Karpas-422 (cell line): ENCODE results near the gene DBX2. TPM values are rescaled to one million over a fixed set of nuclear protein-coding genes. Genes with fewer than 3 reads are reported as not detected.

Source experiments
- DNase-seq: peaks from one replicate; pipeline ENCODE4 v3.0.0-alpha.2; 2015
- H2AFZ ChIP-seq: fragments of 200-600 bp; sonication (generic); 2 replicates; pipeline ENCODE4 v1.6.1; 2014; ENCODE audit warnings: antibody characterized with exemption, low read length, mixed read lengths
- H3K27ac ChIP-seq: fragments of 200-600 bp; sonication (generic); 2 replicates; pipeline ENCODE4 v1.5.1; 2014; ENCODE audit warnings: mild to moderate bottlenecking, low read length, moderate library complexity
- H3K27me3 ChIP-seq: fragments of 200-600 bp; sonication (generic); 2 replicates; pipeline ENCODE4 v1.6.1; 2014; ENCODE audit warnings: low read length, mixed read lengths
- H3K36me3 ChIP-seq: fragments of 200-600 bp; sonication (generic); 2 replicates; pipeline ENCODE4 v1.6.1; 2014; ENCODE audit warnings: low read length, mixed read lengths; ENCODE audit not compliant: insufficient read depth
- H3K4me1 ChIP-seq: fragments of 200-600 bp; sonication (generic); 2 replicates; pipeline ENCODE4 v1.6.1; 2014; ENCODE audit warnings: mild to moderate bottlenecking, low read length, mixed read lengths
- H3K4me2 ChIP-seq: fragments of 200-600 bp; sonication (generic); 2 replicates; pipeline ENCODE4 v1.6.1; 2014; ENCODE audit warnings: low read length, low read depth, mild to moderate bottlenecking; ENCODE audit not compliant: poor library complexity, severe bottlenecking
- H3K4me3 ChIP-seq: fragments of 200-600 bp; sonication (generic); 2 replicates; pipeline ENCODE4 v1.5.1; 2014; ENCODE audit warnings: mild to moderate bottlenecking, antibody characterized with exemption, low read length, mixed read lengths
- H3K79me2 ChIP-seq: fragments of 200-600 bp; sonication (generic); 2 replicates; pipeline ENCODE4 v1.6.1; 2014; ENCODE audit warnings: mild to moderate bottlenecking, low read length, mixed read lengths
- H3K9ac ChIP-seq: fragments of 200-600 bp; sonication (generic); 2 replicates; pipeline ENCODE4 v1.6.0; 2014; ENCODE audit warnings: low read length
- H3K9me2 ChIP-seq: fragments of 200-600 bp; sonication (generic), shearing (Covaris generic); replicated peaks from 2 replicates; pipeline ENCODE4 v1.6.0; 2014; ENCODE audit warnings: mild to moderate bottlenecking, low read length, moderate library complexity; ENCODE audit not compliant: insufficient read depth
- H3K9me3 ChIP-seq: fragments of 300-700, 200-600 bp; sonication (generic); 2 replicates; pipeline ENCODE4 v1.6.1; 2014; ENCODE audit warnings: low read length, mixed read lengths
- H4K20me1 ChIP-seq: fragments of 200-600 bp; sonication (generic); 2 replicates; pipeline ENCODE4 v1.6.1; 2014; ENCODE audit warnings: mild to moderate bottlenecking, antibody characterized with exemption, low read length, low read depth; ENCODE audit not compliant: insufficient read depth
- total RNA-seq: library from RNA; depleted of rRNA; stranded (reverse); fragments of >200 nt; shearing (Covaris generic); gene quantifications from 2 replicates; pipeline ENCODE4 v1.2.3, GENCODE V29; 2014; ENCODE audit warnings: low replicate concordance

Gene DBX2
- total RNA-seq, 1 experiment from 2014 or later = not detected

DNA sequence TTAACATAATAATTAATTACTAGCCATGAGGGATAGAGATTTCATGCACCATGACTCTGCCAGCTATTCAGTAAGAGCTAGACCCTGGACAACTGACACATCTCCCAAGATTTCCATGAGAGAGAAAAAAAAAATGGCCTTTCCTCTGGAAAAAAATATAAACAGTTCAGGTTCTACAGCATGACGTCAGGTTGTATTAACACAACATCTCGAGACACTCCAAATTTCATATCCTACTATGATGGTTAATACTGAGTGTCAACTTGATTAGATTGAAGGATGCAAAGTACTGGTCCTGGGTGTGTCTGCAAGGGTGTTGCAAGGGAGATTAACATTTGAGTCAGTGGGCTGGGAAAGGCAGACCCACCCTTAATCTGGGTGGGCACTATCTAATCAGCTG is 11.1 kb downstream of the DBX2 start:
- no peak for DNase-seq

DNA sequence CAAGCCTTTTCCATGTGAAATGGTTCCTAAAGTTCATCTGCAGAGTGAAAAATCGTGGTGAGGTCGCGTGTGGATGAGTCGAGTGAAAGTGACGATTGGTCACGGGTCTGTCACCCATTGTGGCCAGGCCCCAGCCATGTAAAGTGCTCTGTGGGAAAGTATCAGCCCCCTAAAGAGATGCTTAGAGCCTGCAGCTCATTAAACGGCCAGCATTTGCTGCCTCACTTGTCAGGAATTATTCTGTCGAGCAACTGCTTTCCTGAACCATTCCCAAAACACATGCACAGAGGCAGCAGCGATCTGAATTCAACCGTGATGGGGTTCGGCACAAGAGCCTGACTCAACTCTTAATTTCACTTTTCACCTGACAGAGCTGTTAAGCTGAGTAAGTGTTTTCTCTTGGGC is 16.0 kb downstream of the DBX2 start:
- no peak for DNase-seq
- Histone ChIP-seq H3K9me3 (no peaks in the 10 kb centered on the region), H3K27ac (no peak overlapping the region), H3K27me3 (no peaks in the 10 kb centered on the region), H3K79me2 (no peaks in the 10 kb centered on the region), H3K4me2 (no peak overlapping the region), H3K4me3 (no peak overlapping the region), H3K9me2 (no peaks in the 10 kb centered on the region), H3K9ac (no peak overlapping the region), H3K4me1 (no peaks in the 10 kb centered on the region), H3K36me3 (no peaks in the 10 kb centered on the region), H4K20me1 (no peaks in the 10 kb centered on the region), H2AFZ (no peak overlapping the region)

More for the DNA sequence above, 11.1 kb downstream of the DBX2 start:
- Histone ChIP-seq H3K27ac (no peak overlapping the region), H3K4me1 (no peaks in the 10 kb centered on the region), H3K36me3 (no peaks in the 10 kb centered on the region), H4K20me1 (no peaks in the 10 kb centered on the region), H3K27me3 (no peaks in the 10 kb centered on the region), H3K4me2 (no peak overlapping the region), H2AFZ (no peak overlapping the region), H3K9me3 (no peaks in the 10 kb centered on the region), H3K79me2 (no peaks in the 10 kb centered on the region), H3K4me3 (no peak overlapping the region), H3K9ac (no peak overlapping the region), H3K9me2 (no peaks in the 10 kb centered on the region)

DNA sequence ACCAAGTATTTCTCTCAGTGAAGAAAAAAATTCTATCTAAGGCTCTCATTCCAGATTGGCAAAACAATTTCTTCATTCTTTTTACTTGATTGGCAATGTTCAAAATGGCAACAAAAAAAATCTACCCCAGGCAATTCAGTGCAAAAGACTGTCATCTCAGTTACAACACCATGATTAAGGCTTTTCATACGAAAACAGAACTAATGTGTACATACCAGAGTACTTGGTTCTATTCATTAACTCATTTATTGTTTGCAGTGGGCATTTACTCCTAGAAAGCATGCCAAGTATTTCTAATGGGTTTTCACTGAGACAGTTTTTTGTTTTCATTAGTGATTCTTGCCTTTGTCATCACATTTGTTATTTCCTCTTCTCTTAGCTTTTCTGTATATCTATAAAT is 33.0 kb downstream of the DBX2 start:
- no peak for DNase-seq
- Histone ChIP-seq H4K20me1 (no peaks in the 10 kb centered on the region), H3K27ac (no peak overlapping the region), H3K9ac (no peak overlapping the region), H3K9me2 (no peaks in the 10 kb centered on the region), H3K27me3 (no peaks in the 10 kb centered on the region), H3K79me2 (no peaks in the 10 kb centered on the region), H3K36me3 (no peaks in the 10 kb centered on the region), H3K4me1 (no peaks in the 10 kb centered on the region), H3K4me3 (no peak overlapping the region), H3K4me2 (no peak overlapping the region), H2AFZ (no peak overlapping the region), H3K9me3 (peaks cover 8% of the 10 kb centered on the region; the same call in 1 of the 2 replicates)

DNA sequence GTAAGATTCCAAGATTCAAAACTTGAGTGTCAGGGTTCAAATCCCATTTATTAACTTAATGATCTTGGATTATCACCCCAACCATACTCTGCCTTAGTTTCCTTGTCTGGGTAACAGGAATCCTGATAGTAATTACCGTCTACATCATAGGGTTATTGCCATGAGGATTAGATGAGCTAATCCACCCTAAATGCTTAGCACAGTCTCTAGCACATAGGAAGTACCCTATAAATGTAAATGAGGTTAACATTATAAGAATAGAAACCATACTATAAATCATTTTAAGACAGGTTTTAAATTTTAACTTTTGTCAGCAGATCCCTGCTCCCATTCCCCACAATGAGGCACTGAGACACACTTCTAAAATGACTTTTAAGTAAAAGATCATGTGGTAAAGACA is 36.5 kb downstream of the DBX2 start:
- Histone ChIP-seq H3K9ac (no peak overlapping the region), H3K9me2 (no peaks in the 10 kb centered on the region), H3K27me3 (no peaks in the 10 kb centered on the region), H3K9me3 (peaks cover under 1% of the 10 kb centered on the region; the same call in 1 of the 2 replicates), H2AFZ (no peak overlapping the region), H3K4me1 (no peaks in the 10 kb centered on the region), H3K79me2 (no peaks in the 10 kb centered on the region), H3K27ac (no peak overlapping the region), H3K4me3 (no peak overlapping the region), H3K36me3 (no peaks in the 10 kb centered on the region), H4K20me1 (no peaks in the 10 kb centered on the region), H3K4me2 (no peak overlapping the region)
- DNase-seq = no peak

DNA sequence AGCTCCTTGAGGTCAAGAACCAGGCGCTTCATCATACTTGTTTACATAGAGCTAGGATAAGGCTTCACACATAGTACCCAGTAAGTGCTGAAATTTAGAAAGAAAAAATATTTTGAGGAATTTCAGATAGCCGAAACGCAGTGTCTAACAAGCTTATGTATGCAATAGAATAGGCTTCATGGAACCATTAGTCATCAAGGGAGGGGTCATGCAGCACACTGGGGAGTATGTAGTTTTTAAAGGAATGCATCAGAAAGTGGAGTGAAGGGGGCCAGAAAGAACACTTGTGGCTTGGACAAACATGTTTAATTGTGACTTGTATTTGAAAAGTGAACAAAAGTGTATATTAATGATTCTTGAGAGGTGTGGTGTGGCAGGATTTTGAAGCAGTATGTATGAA is 38.1 kb downstream of the DBX2 start:
- Histone ChIP-seq H3K9me2 (no peaks in the 10 kb centered on the region), H3K27ac (no peak overlapping the region), H3K79me2 (no peaks in the 10 kb centered on the region), H2AFZ (no peak overlapping the region), H3K36me3 (no peaks in the 10 kb centered on the region), H3K4me1 (no peaks in the 10 kb centered on the region), H3K27me3 (no peaks in the 10 kb centered on the region), H3K4me2 (no peak overlapping the region), H4K20me1 (no peaks in the 10 kb centered on the region), H3K4me3 (no peak overlapping the region), H3K9me3 (no peaks in the 10 kb centered on the region), H3K9ac (no peak overlapping the region)
- no peak for DNase-seq

DNA sequence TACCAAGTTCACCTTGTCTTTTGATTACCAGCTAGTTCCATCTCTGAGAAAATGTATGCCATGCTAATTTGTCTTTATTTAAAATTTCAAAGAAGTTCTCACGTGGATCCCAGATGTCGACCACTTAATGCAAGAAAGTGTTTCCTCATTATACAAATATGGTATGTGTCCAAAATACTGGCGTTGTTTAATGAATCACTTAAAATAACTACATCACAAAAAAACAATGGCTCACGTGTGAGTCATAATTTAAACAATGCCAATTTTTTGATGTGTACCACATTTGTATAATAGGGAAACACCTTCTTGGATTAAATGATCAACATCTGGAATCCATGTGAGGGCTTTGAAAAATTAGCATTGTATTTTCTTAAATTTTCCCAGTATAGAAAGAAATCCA is 40.8 kb downstream of the DBX2 start:
- DNase-seq = no peak
- no peaks in the 10 kb centered on the region for H3K4me1 ChIP-seq
- no peaks in the 10 kb centered on the region for H3K9me3 ChIP-seq
- H3K9me2 ChIP-seq = no peaks in the 10 kb centered on the region
- H3K79me2 ChIP-seq = no peaks in the 10 kb centered on the region
- H3K27me3 ChIP-seq = no peaks in the 10 kb centered on the region
- no peak overlapping the region for H3K9ac ChIP-seq
- H3K4me3 ChIP-seq = no peak overlapping the region
- H3K36me3 ChIP-seq = no peaks in the 10 kb centered on the region
- H2AFZ ChIP-seq = no peak overlapping the region
- H4K20me1 ChIP-seq = no peaks in the 10 kb centered on the region
- no peak overlapping the region for H3K27ac ChIP-seq
- H3K4me2 ChIP-seq = no peak overlapping the region

DNA sequence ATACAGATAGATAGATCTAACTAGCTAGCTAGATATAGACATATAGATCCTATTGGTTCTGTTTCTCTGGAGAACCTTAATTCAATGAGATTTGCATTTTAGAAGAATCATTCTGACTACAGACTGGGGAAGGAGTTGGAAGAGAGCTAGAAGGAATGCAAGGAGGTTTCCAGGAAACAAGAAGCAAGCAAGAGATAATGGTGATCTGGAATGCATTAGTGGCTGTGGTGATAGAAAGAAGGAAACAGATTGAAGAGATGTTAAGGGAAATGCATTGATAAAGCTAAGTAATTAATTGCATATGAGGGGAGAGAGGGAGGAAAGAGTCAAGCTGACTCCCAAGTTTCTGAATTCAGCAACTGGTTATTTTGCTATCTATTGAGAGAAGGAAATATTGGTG is 42.7 kb downstream of the DBX2 start:
- no peaks in the 10 kb centered on the region for H4K20me1 ChIP-seq
- no peaks in the 10 kb centered on the region for H3K9me3 ChIP-seq
- H3K27me3 ChIP-seq = no peaks in the 10 kb centered on the region
- H3K27ac ChIP-seq = no peak overlapping the region
- H3K79me2 ChIP-seq = no peaks in the 10 kb centered on the region
- no peak overlapping the region for H3K4me3 ChIP-seq
- DNase-seq = no peak
- H2AFZ ChIP-seq = no peak overlapping the region
- H3K9me2 ChIP-seq = no peaks in the 10 kb centered on the region
- no peaks in the 10 kb centered on the region for H3K36me3 ChIP-seq
- no peak overlapping the region for H3K4me2 ChIP-seq
- H3K9ac ChIP-seq = no peak overlapping the region
- no peaks in the 10 kb centered on the region for H3K4me1 ChIP-seq

DNA sequence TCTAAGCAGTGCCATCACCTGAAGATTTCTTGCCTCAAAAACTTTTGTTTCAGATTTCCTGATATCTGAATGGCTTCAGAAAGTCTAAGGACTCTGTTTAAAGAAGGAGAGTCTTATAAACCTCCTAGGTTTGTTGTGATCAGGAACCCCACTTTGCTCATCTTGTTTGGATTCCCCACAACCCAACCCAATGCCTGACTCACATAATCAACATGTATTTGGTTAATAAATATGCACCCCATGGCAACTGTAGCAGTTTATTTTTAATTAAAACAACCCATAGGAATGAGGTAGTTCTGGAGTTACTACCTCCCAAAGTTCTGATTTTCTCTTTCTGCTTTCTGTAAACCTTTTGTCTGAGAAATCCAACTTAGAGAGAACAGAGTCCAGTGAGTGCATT is 51.5 kb downstream of the DBX2 start:
- Histone ChIP-seq H3K9me3 (no peaks in the 10 kb centered on the region), H3K9ac (no peak overlapping the region), H2AFZ (no peak overlapping the region), H3K27me3 (0 out of 2 replicates have a peak, but pooled peaks cover 5% of the 10 kb centered on the region), H3K79me2 (no peaks in the 10 kb centered on the region), H3K9me2 (no peaks in the 10 kb centered on the region), H3K4me2 (no peak overlapping the region), H3K4me3 (no peak overlapping the region), H3K4me1 (no peaks in the 10 kb centered on the region), H3K36me3 (no peaks in the 10 kb centered on the region), H4K20me1 (no peaks in the 10 kb centered on the region), H3K27ac (no peak overlapping the region)
- no peak for DNase-seq

DNA sequence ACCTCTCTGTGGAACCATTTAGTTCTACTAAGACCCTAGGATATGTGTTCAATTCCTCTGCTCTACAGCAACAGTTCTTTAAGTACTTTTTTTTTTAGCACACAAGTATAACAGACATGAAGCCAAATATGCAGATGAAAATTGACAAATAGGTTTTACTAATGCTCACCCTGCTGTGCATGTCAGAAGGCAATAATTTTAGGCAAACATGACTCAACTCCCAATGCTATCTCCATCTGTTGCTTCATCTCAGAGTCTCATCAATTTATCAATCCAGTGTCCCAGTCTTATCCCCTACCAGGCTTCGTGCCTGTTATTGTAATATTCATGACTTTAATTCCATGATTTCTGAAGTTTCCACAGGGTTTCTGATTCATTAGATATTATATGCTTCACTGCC is 57.7 kb downstream of the DBX2 start:
- H3K9me3 ChIP-seq = no peaks in the 10 kb centered on the region
- H4K20me1 ChIP-seq = no peaks in the 10 kb centered on the region
- H3K9me2 ChIP-seq = no peaks in the 10 kb centered on the region
- H3K9ac ChIP-seq = no peak overlapping the region
- no peaks in the 10 kb centered on the region for H3K4me1 ChIP-seq
- DNase-seq = no peak
- no peak overlapping the region for H3K4me3 ChIP-seq
- H3K4me2 ChIP-seq = no peak overlapping the region
- no peak overlapping the region for H3K27ac ChIP-seq
- no peaks in the 10 kb centered on the region for H3K27me3 ChIP-seq
- no peaks in the 10 kb centered on the region for H3K36me3 ChIP-seq
- no peak overlapping the region for H2AFZ ChIP-seq
- no peaks in the 10 kb centered on the region for H3K79me2 ChIP-seq
